M059J (cell line): ENCODE measurements around the gene FXYD3. TPM values are rescaled to one million over a fixed set of nuclear protein-coding genes. Genes with fewer than 3 reads are reported as not detected.
A peak's percentile ranks its signal among the peaks of the same experiment; 100 is the strongest.
"Not testable (repeated sequence)": the region's sequence is repeated elsewhere in the genome, so short reads cannot be mapped to it uniquely, and the experiment has no call there.

Experiments used
- DNase-seq: peaks from one replicate; pipeline ENCODE4 v3.0.0-alpha.2; 2012; ENCODE audit warnings: low read depth
- total RNA-seq: library from RNA; depleted of rRNA; stranded (reverse); fragments of >200 nt; shearing (Covaris generic); gene quantifications from 2 replicates; pipeline ENCODE4 v1.2.3, GENCODE V29; 2014

Gene FXYD3
- total RNA-seq, 1 experiment from 2014 or later: 0.64 TPM

- no peak for DNase-seq
These were observed 26.4 kb downstream of the FXYD3 start for GRCh38 chr19:35141837-35142605.

DNA sequence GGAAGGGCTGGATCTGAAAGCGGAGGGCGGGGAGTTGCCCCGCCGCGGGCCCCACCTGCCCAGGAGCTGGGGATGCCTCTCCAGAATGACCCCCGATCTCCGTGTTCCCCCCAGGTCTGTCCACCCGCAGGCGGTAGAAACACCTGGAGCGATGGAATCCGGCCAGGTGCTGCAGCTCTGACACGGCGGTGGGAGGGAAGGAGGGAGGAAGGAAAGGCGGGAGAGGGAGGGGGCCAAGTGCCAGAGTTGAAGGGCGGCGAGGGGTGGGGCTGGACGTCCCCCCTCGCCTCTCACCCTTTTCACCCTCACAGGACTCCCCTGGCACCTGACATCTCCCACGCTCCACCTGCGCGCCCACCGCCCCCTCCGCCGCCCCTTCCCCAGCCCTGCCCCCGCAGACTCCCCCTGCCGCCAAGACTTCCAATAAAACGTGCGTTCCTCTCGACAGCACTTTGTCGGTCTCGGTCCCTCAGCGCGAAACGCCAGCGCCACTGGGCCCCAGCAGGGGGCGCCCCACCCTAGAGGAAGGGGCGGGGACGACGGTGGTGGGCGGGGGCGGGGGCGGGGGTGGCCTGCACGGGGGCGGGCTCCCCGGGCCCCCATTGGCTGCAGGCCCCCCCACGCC, 27.1 kb downstream of the FXYD3 start:
- no peak for DNase-seq

GRCh38 chr19:35143231-35143715, 27.6 kb downstream of the FXYD3 start, which contains the start of gene FXYD7:
Gene FXYD7 (plus strand): TSS chr19:35143255. CDS start chr19:35143334, 79 bp downstream.
- no peak for DNase-seq

DNA sequence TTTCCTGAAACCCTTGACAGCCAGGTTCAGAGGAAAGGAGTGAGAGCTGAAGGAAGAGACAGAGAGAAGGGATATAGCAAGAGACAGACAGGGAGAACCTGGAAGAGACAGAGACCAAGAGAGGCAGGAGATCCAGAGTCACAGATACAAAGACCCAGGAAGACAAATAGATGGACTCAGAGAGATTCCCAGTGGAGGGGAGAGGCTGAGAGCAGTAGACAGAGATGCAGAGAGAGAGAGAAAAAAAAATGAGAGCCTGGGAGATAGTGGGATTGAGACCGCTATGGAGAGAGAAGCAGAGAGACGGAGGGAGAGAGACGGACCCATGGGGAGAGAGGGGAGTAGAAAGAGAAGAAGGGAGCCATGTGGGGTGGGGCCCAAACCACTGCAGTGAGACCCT, 28.2 kb downstream of the FXYD3 start:
- no peak for DNase-seq

GRCh38 chr19:35144259-35144599, 28.6 kb downstream of the FXYD3 start:
- no peak for DNase-seq

- DNase-seq: peak; percentile 71
These were observed 29.2 kb downstream of the FXYD3 start for GRCh38 chr19:35144600-35145436.

DNA sequence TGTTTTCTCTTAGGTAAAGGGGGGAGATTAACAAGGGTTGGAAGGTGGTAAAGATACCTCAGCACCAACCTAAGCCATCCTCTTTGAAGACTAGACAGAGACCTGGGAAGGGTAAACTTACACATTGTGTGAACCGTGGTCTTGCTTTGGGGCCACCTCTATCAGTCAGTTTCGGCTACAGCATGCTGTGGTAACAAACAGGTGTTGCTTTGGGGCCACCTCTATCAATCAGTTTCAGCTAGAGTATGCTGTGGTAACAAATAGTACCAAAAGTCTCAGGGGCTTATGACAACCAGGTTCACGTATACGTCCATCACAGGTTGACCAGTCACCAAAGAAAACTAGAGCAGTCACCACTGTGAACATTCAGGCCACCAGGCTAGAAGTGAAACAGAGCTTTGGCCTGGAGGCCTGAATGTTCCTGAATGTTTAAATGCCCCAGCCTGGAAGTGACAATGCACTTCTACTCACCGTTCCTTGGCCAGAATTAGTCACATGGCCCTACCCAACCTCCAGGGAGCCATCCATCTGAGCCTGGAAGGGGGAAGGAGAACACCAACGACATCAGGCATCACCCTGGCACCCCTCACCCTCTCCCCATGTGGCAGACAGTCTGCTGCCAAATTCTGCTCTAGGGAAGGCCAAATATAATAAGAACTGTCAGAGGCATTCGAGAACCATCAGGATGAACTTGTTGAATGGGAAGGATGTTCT, 31.3 kb downstream of the FXYD3 start:
- no peak for DNase-seq

DNA sequence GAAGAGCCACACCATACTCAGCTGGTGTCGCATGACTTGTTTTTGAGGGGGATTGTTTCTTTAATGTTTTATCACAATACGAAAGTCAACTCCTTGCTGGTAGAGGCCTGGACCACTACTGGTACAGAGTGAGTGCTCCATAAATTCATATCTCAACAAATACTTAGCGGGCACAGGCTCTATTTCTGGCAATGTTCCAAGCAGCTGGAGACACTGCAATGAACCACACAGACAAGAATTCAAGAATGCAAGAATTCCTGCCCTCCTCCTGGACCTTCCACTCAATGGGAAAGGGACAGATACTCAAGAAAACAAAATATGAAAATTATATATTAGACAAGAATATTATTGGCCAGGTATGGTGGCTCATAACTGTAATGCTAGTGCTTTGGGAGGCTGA, 33.8 kb downstream of the FXYD3 start:
- DNase-seq: no peak

DNA sequence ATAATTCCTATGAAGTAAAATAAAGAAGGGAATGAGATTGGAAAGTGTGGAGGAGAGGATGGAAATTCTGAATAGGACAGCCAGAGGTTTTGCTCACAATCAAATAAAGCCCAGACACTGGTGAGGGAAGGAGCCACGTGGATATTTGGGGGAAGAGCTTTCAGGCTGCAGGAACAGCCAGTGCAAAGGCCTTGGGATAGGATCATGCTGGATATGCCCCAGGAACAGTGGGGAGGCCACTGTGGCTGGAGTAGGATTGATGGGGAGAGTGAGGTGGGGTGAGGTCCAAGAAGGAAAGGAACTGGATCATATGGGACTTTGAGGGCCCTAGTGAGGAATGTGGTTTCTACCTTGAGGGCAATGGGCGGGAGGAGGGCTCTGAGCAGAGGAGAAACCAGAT, 34.8 kb downstream of the FXYD3 start:
- DNase-seq: no peak

GRCh38 chr19:35151273-35152065, 35.8 kb downstream of the FXYD3 start:
- DNase-seq: no peak

DNA sequence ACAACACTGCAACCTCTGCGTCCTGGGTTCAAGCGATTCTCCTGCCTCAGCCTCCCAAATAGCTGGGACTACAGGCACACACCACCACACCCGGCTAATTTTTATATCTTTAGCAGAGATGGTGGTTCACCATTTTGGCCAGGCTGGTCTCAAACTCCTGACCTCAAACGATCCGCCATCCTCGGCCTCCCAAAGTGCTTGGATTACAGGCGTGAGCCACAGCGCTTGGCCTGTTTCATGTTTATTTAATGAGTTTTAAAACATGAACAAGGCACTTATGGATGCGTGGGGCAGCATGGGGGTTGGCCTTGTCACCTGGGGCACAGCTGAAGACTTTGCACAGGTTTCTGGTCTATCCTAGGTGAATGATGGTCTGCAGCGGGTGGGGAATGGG, 37.5 kb downstream of the FXYD3 start:
- DNase-seq: not testable (repeated sequence)

DNA sequence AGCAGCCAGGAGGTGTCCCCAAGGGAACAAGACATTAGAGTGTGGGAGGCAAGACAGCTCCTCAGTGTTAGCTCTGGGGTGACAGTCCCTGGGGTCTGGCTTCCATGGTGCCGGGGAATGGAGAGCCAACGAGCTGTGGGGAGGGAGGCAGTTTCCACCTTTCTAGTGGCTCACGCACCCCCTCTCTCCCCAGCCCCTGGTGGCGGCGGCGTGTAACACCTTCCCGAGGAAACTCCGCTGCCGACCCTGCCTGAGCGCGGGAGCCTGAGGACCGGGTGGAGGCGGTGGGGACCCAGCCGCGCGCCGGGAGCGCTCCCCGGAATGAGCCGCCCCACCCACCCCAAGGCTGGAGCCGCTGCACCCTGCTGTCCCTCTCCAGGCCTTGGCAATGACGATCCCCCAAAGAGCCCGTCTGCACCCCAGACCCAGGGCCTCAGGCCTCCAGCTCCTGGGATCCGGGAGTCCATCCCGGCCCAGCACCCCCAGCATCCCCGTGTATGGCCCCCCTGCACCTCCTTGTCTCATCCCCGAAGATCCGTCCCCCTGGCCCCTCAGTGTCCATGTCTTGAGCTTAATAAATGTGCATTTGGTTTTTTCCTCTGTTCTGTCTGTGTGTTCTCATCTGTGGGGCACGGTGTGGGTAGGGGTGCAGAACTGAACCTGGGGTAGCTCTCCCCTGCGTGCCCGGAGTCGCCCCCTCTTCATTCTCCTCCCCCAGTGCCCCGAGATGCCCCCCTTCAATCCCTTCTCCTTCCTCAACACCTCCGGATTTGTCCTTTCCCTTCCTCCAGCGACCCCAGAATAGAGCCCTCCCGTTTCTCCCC, 38.3 kb downstream of the FXYD3 start:
- peak; percentile 53 for DNase-seq

- peak; percentile 87 for DNase-seq
These were observed 39.1 kb downstream of the FXYD3 start, which contains the start of gene FXYD5 for GRCh38 chr19:35154525-35155406. Gene FXYD5 (plus strand): TSS chr19:35154735. CDS start chr19:35155551, 816 bp downstream.

DNA sequence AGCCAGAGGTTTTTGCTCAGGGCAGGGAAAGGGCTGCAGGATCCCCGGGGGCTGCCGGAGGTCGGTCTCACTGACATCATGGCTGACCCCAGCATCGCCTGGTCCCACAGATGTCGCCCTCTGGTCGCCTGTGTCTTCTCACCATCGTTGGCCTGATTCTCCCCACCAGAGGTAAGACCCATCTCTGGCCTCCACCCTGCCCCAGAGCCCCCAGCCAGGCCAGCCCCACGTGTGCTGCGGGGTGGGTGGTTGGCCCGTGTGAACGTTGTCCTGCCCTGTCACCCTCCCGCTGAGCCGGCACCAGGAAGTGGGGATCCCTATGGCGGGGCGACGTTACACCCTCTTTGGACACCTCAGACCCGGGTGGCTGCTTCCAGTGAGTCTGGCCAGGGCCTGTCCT, 39.8 kb downstream of the FXYD3 start:
- no peak for DNase-seq

GRCh38 chr19:35155981-35156672, 40.5 kb downstream of the FXYD3 start:
- no peak for DNase-seq

GRCh38 chr19:35156673-35157014, 41.0 kb downstream of the FXYD3 start:
- DNase-seq: no peak

- no peak for DNase-seq
These were observed 41.8 kb downstream of the FXYD3 start for GRCh38 chr19:35157431-35157830.

DNA sequence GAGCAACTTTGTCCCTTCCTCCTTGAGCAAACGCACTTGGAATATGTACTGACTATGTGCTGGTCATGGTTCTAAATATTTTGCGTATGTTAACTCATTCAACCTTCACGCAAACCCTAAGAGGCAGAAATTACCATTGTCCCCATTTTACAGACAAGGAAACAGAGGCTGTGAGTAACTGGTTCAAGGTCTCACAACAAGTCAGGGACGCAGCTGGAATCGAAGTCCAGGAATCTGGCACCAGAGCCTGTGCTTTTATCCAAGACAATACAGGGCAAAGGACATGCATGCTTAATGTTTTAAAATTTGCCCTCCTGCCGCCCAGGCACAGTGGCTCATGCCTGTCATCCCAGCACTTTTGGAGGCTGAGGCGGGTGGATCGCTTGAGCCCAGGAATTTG, 44.0 kb downstream of the FXYD3 start:
- DNase-seq: no peak
